Loucy (cell line): ENCODE results near the gene INO80C.

Source experiments
- H2AFZ ChIP-seq: fragments of 200-600 bp; sonication (generic); 2 replicates; pipeline ENCODE4 v1.6.0; 2016; ENCODE audit warnings: antibody characterized with exemption, mild to moderate bottlenecking, low read length, moderate library complexity
- H3F3A ChIP-seq: fragments of 200-600 bp; 2 replicates; pipeline ENCODE4 v1.6.0; 2016; ENCODE audit warnings: antibody characterized with exemption, low read depth, mild to moderate bottlenecking
- H3K27me3 ChIP-seq: fragments of 200-600 bp; sonication (generic); 2 replicates; pipeline ENCODE4 v1.6.1; 2014; ENCODE audit warnings: low read length, mild to moderate bottlenecking; ENCODE audit not compliant: insufficient read depth, poor library complexity, severe bottlenecking
- H3K36me3 ChIP-seq: fragments of 200-600 bp; sonication (generic); 2 replicates; pipeline ENCODE4 v1.6.1; 2016; ENCODE audit warnings: low read length; ENCODE audit not compliant: insufficient read depth
- H3K4me1 ChIP-seq: fragments of 200-600 bp; sonication (generic); 2 replicates; pipeline ENCODE4 v1.5.1; 2014; ENCODE audit warnings: low read length, mild to moderate bottlenecking; ENCODE audit not compliant: insufficient read depth, poor library complexity, severe bottlenecking
- H3K4me2 ChIP-seq: fragments of 200-600 bp; sonication (generic); 2 replicates; pipeline ENCODE4 v1.6.0; 2014; ENCODE audit warnings: antibody characterized with exemption, low read length, low read depth, mild to moderate bottlenecking; ENCODE audit not compliant: poor library complexity, severe bottlenecking
- H3K4me3 ChIP-seq: fragments of 200-600 bp; sonication (generic); 2 replicates; pipeline ENCODE4 v1.5.1; 2014; ENCODE audit warnings: low read length, mild to moderate bottlenecking, mixed read lengths; ENCODE audit not compliant: poor library complexity, severe bottlenecking
- H3K79me2 ChIP-seq: fragments of 200-600 bp; sonication (generic); 2 replicates; pipeline ENCODE4 v1.6.1; 2014; ENCODE audit warnings: low read length; ENCODE audit not compliant: insufficient read depth
- H3K9ac ChIP-seq: fragments of 200-600 bp; sonication (generic); 2 replicates; pipeline ENCODE4 v1.6.0; 2014; ENCODE audit warnings: mild to moderate bottlenecking, low read depth, low read length, moderate library complexity; ENCODE audit not compliant: poor library complexity, severe bottlenecking
- H3K9me2 ChIP-seq: fragments of 200-600 bp; sonication (generic); replicated peaks from 2 replicates; pipeline ENCODE4 v1.6.1; 2016; ENCODE audit warnings: low read depth, low read length, mixed read lengths
- H3K9me3 ChIP-seq: fragments of 200-600 bp; sonication (generic); 2 replicates; pipeline ENCODE4 v1.6.1; 2014; ENCODE audit warnings: mild to moderate bottlenecking, antibody characterized with exemption, low read length, low read depth; ENCODE audit not compliant: insufficient read depth
- H4K20me1 ChIP-seq: fragments of 200-600 bp; sonication (generic); 2 replicates; pipeline ENCODE4 v1.6.0; 2014; ENCODE audit warnings: antibody characterized with exemption, low read length, mild to moderate bottlenecking; ENCODE audit not compliant: insufficient read depth, poor library complexity, severe bottlenecking
- EZH2phosphoT487 ChIP-seq: fragments of 200-600 bp; IDR thresholded peaks from 2 replicates; pipeline ENCODE4 v1.6.1; 2018; ENCODE audit warnings: antibody characterized with exemption, mild to moderate bottlenecking, moderate library complexity, borderline replicate concordance
- TF ChIP-seq, protein P1 (sequence below): fragments of 200-600 bp; sonication (generic); conservative IDR thresholded peaks from 2 replicates; pipeline ENCODE4 v1.5.1; 2014; ENCODE audit warnings: mild to moderate bottlenecking, antibody characterized with exemption, low read length

Gene INO80C

GRCh38 chr18:35467624-35468016 lies 30.1 kb downstream of the INO80C start:
- no peaks in the 10 kb centered on the region for H3K27me3 ChIP-seq
- 0 out of 2 replicates have a peak, but pooled peaks cover 2% of the 10 kb centered on the region for H3K9me3 ChIP-seq
- peaks cover 5% of the 10 kb centered on the region for H3K4me1 ChIP-seq
- no peak overlapping the region for H2AFZ ChIP-seq
- no peaks in the 10 kb centered on the region for H4K20me1 ChIP-seq
- no peaks in the 10 kb centered on the region for H3F3A ChIP-seq
- TF ChIP-seq EZH2phosphoT487, result no peak
- TF ChIP-seq, protein P1, sequence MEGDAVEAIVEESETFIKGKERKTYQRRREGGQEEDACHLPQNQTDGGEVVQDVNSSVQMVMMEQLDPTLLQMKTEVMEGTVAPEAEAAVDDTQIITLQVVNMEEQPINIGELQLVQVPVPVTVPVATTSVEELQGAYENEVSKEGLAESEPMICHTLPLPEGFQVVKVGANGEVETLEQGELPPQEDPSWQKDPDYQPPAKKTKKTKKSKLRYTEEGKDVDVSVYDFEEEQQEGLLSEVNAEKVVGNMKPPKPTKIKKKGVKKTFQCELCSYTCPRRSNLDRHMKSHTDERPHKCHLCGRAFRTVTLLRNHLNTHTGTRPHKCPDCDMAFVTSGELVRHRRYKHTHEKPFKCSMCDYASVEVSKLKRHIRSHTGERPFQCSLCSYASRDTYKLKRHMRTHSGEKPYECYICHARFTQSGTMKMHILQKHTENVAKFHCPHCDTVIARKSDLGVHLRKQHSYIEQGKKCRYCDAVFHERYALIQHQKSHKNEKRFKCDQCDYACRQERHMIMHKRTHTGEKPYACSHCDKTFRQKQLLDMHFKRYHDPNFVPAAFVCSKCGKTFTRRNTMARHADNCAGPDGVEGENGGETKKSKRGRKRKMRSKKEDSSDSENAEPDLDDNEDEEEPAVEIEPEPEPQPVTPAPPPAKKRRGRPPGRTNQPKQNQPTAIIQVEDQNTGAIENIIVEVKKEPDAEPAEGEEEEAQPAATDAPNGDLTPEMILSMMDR, result no peak
- H3K79me2 ChIP-seq, result no peaks in the 10 kb centered on the region
- no peak overlapping the region for H3K4me2 ChIP-seq
- no peaks in the 10 kb centered on the region for H3K9me2 ChIP-seq
- H3K9ac ChIP-seq, result no peak overlapping the region
- peaks cover 3% of the 10 kb centered on the region; the same call in 1 of the 2 replicates for H3K36me3 ChIP-seq
- H3K4me3 ChIP-seq, result no peak overlapping the region

- TF ChIP-seq, protein P1, result no peak
- no peak for TF ChIP-seq EZH2phosphoT487
- H3K9me2 ChIP-seq, result no peaks in the 10 kb centered on the region
- no peaks in the 10 kb centered on the region for H3K9me3 ChIP-seq
- no peak overlapping the region for H3K4me2 ChIP-seq
- peaks cover 3% of the 10 kb centered on the region; the same call in 1 of the 2 replicates for H3K36me3 ChIP-seq
- no peaks in the 10 kb centered on the region for H4K20me1 ChIP-seq
- no peak overlapping the region for H3K9ac ChIP-seq
- peaks cover 5% of the 10 kb centered on the region for H3K4me1 ChIP-seq
- H3F3A ChIP-seq, result no peaks in the 10 kb centered on the region
- H2AFZ ChIP-seq, result no peak overlapping the region
- H3K27me3 ChIP-seq, result no peaks in the 10 kb centered on the region
- H3K79me2 ChIP-seq, result no peaks in the 10 kb centered on the region
- H3K4me3 ChIP-seq, result no peak overlapping the region
Measured at GRCh38 chr18:35466815-35467623, 30.7 kb downstream of the INO80C start.

DNA sequence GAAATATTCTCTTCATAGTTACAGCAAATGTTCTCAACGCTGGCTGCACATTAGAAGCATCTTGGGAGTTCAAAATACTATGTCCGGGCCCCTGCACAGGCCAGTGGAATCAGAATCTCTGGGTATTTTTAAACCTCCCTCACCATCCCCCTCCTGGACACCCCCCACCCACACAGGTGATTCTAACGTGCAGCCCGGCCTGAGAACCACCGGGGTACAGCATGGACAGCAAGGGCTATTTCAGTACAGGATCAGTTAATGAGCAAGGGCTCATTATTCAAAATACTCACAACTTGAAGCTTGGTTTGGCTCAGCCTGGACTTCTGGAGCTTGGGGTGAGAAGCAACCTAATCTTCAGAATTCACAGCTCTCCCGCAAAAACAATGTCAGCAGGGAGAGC lies 31.4 kb downstream of the INO80C start:
- no peaks in the 10 kb centered on the region for H4K20me1 ChIP-seq
- H3K79me2 ChIP-seq, result no peaks in the 10 kb centered on the region
- H3K4me2 ChIP-seq, result no peak overlapping the region
- peaks cover 5% of the 10 kb centered on the region for H3K4me1 ChIP-seq
- no peaks in the 10 kb centered on the region for H3F3A ChIP-seq
- H3K9me3 ChIP-seq, result no peaks in the 10 kb centered on the region
- no peak overlapping the region for H2AFZ ChIP-seq
- TF ChIP-seq, protein P1, result no peak
- no peak for TF ChIP-seq EZH2phosphoT487
- H3K9me2 ChIP-seq, result no peaks in the 10 kb centered on the region
- H3K36me3 ChIP-seq, result peaks cover 3% of the 10 kb centered on the region; the same call in 1 of the 2 replicates
- no peaks in the 10 kb centered on the region for H3K27me3 ChIP-seq
- no peak overlapping the region for H3K4me3 ChIP-seq
- H3K9ac ChIP-seq, result no peak overlapping the region
